H9 (cell line): ENCODE results near the gene XRRA1. TPM values are rescaled to one million over a fixed set of nuclear protein-coding genes. Genes with fewer than 3 reads are reported as not detected.
"Not testable (repeated sequence)": the region's sequence is repeated elsewhere in the genome, so short reads cannot be mapped to it uniquely, and the experiment has no call there.

Source experiments
- DNase-seq: peaks from one replicate; pipeline ENCODE4 v3.0.0-alpha.2; 2017
- H2AFZ ChIP-seq: one replicate; pipeline ENCODE4 v1.6.1; 2013; ENCODE audit warnings: mild to moderate bottlenecking, low read length, control low read depth, moderate library complexity
- H2AK5ac ChIP-seq: 2 replicates; pipeline ENCODE4 v1.6.1; 2013; ENCODE audit warnings: low read length, control low read depth, mixed read lengths; ENCODE audit not compliant: insufficient read length
- H2BK120ac ChIP-seq: one replicate; pipeline ENCODE4 v1.6.1; 2013; ENCODE audit warnings: low read depth, mild to moderate bottlenecking, low read length, control low read depth, inconsistent platforms; ENCODE audit not compliant: poor library complexity, severe bottlenecking
- H2BK12ac ChIP-seq: 2 replicates; pipeline ENCODE4 v1.6.1; 2013; ENCODE audit warnings: low read length, control low read depth, mixed read lengths, low read depth; ENCODE audit not compliant: insufficient read length
- H2BK15ac ChIP-seq: 2 replicates; pipeline ENCODE4 v1.6.1; 2013; ENCODE audit warnings: low read depth, low read length, control low read depth
- H2BK20ac ChIP-seq: one replicate; pipeline ENCODE4 v1.6.1; 2013; ENCODE audit warnings: low read depth, mild to moderate bottlenecking, low read length, control low read depth, inconsistent platforms; ENCODE audit not compliant: poor library complexity, severe bottlenecking
- H2BK5ac ChIP-seq: 2 replicates; pipeline ENCODE4 v1.6.1; 2013; ENCODE audit warnings: low read length, control low read depth, mixed read lengths; ENCODE audit not compliant: insufficient read length
- H3K14ac ChIP-seq: 2 replicates; pipeline ENCODE4 v1.6.1; 2013; ENCODE audit warnings: low read length, control low read depth; ENCODE audit not compliant: insufficient read depth
- H3K18ac ChIP-seq: 2 replicates; pipeline ENCODE4 v1.6.1; 2013; ENCODE audit warnings: low read depth, mild to moderate bottlenecking, mixed read lengths, low read length, control low read depth; ENCODE audit not compliant: insufficient read length
- H3K23ac ChIP-seq: 2 replicates; pipeline ENCODE4 v1.6.1; 2013; ENCODE audit warnings: low read length, control low read depth, mixed read lengths, low read depth; ENCODE audit not compliant: insufficient read length
- H3K23me2 ChIP-seq: 2 replicates; pipeline ENCODE4 v1.6.1; 2013; ENCODE audit warnings: low read depth, mild to moderate bottlenecking, mixed read lengths, low read length, control low read depth; ENCODE audit not compliant: insufficient read length, poor library complexity, severe bottlenecking
- H3K27ac ChIP-seq: 2 replicates; pipeline ENCODE4 v1.5.1; 2013; ENCODE audit warnings: low read length, control low read depth, mixed read lengths, low read depth; ENCODE audit not compliant: insufficient read length
- H3K27me3 ChIP-seq: 2 replicates; pipeline ENCODE4 v1.6.1; 2013; ENCODE audit warnings: low read length, control low read depth, inconsistent platforms; ENCODE audit not compliant: insufficient read depth
- H3K4ac ChIP-seq: 2 replicates; pipeline ENCODE4 v1.6.1; 2013; ENCODE audit warnings: low read depth, mild to moderate bottlenecking, control low read depth, inconsistent platforms, low read length, moderate library complexity
- H3K4me1 ChIP-seq: 2 replicates; pipeline ENCODE4 v1.6.1; 2013; ENCODE audit warnings: low read length, control low read depth, inconsistent platforms; ENCODE audit not compliant: insufficient read depth
- H3K4me2 ChIP-seq: 2 replicates; pipeline ENCODE4 v1.6.1; 2013; ENCODE audit warnings: low read length, control low read depth, mixed read lengths; ENCODE audit not compliant: insufficient read length, insufficient read depth
- H3K56ac ChIP-seq: 2 replicates; pipeline ENCODE4 v1.6.1; 2013; ENCODE audit warnings: low read depth, mild to moderate bottlenecking, mixed read lengths, low read length, control low read depth; ENCODE audit not compliant: insufficient read length
- H3K79me1 ChIP-seq: 2 replicates; pipeline ENCODE4 v1.6.1; 2013; ENCODE audit warnings: low read depth, mild to moderate bottlenecking, moderate library complexity, low read length, control low read depth, inconsistent platforms; ENCODE audit not compliant: insufficient read depth, poor library complexity, severe bottlenecking
- H3K79me2 ChIP-seq: 2 replicates; pipeline ENCODE4 v1.6.1; 2013; ENCODE audit warnings: low read length, control low read depth, inconsistent platforms; ENCODE audit not compliant: insufficient read depth
- H3K9ac ChIP-seq: 2 replicates; pipeline ENCODE4 v1.6.1; 2013; ENCODE audit warnings: low read length, control low read depth, mixed read lengths; ENCODE audit not compliant: insufficient read length; ENCODE audit errors: extremely low read depth
- H3K9me3 ChIP-seq: one replicate; pipeline ENCODE4 v1.6.1; 2013; ENCODE audit warnings: low read depth, low read length, inconsistent platforms; ENCODE audit not compliant: control insufficient read depth
- H3T11ph ChIP-seq: one replicate; pipeline ENCODE4 v1.6.1; 2013; ENCODE audit warnings: mild to moderate bottlenecking, low read length, control low read depth, inconsistent platforms
- H4K20me1 ChIP-seq: one replicate; pipeline ENCODE4 v1.6.1; 2013; ENCODE audit not compliant: control insufficient read depth, insufficient read length, insufficient read depth
- H4K5ac ChIP-seq: 2 replicates; pipeline ENCODE4 v1.6.1; 2013; ENCODE audit warnings: low read depth, mild to moderate bottlenecking, mixed read lengths, low read length, control low read depth; ENCODE audit not compliant: insufficient read length
- H4K8ac ChIP-seq: replicated peaks from 2 replicates; pipeline ENCODE4 v1.6.1; 2013; ENCODE audit warnings: low read length, control low read depth, mixed read lengths, low read depth; ENCODE audit not compliant: insufficient read length
- H4K91ac ChIP-seq: 2 replicates; pipeline ENCODE4 v1.6.1; 2013; ENCODE audit warnings: low read depth, mild to moderate bottlenecking, moderate library complexity, mixed read lengths, low read length, control low read depth; ENCODE audit not compliant: insufficient read length
- H3K27ac Mint-ChIP-seq, 3 experiments: 2 replicates in 2 of 3; 3 replicates in 1 of 3; pipeline ENCODE4 v1.8.0; 2020 to 2021; ENCODE audit warnings: mixed read lengths in 3 of 3, mild to moderate bottlenecking in 1 of 3, moderate library complexity in 1 of 3
- H3K27me3 Mint-ChIP-seq: 2 replicates; pipeline ENCODE4 v1.8.0; 2021; ENCODE audit warnings: low read depth, mild to moderate bottlenecking, moderate library complexity, mixed read lengths
- H3K36me3 Mint-ChIP-seq, 3 experiments: 2 replicates in 2 of 3; 3 replicates in 1 of 3; pipeline ENCODE4 v1.8.0; 2020 to 2021; ENCODE audit warnings: low read depth in 3 of 3, mixed read lengths in 3 of 3; ENCODE audit not compliant: insufficient read depth in 1 of 3
- H3K4me1 Mint-ChIP-seq, 2 experiments: 2 replicates each; pipeline ENCODE4 v1.8.0; 2020; ENCODE audit warnings: mixed read lengths in 2 of 2
- H3K4me3 Mint-ChIP-seq, 2 experiments: 2 replicates in 1 of 2; 3 replicates in 1 of 2; pipeline ENCODE4 v1.8.0; 2020 to 2021; ENCODE audit warnings: mild to moderate bottlenecking in 2 of 2, mixed read lengths in 2 of 2, moderate library complexity in 1 of 2
- H3K9me3 Mint-ChIP-seq, 2 experiments: 2 replicates in 1 of 2; 3 replicates in 1 of 2; pipeline ENCODE4 v1.8.0; 2020; ENCODE audit warnings: mild to moderate bottlenecking in 2 of 2, mixed read lengths in 2 of 2, moderate library complexity in 1 of 2
- CTCF ChIP-seq: fragments of 200-600 bp; sonication (generic); conservative IDR thresholded peaks from 3 replicates; pipeline ENCODE4 v1.8.0; 2021; ENCODE audit warnings: antibody characterized with exemption, mild to moderate bottlenecking
- WGBS: extraction: QIAGEN DNeasy Blood & Tissue Kit; methylation state at CpG from one replicate; pipeline ENCODE4 v1.1.7; 2013; ENCODE audit warnings: missing lambda C conversion rate, low lambda C conversion rate, mixed read lengths; ENCODE audit not compliant: insufficient read length; ENCODE audit errors: extremely low coverage; 5-methylcytosine and 5-hydroxymethylcytosine counted together
- total RNA-seq: library from RNA; stranded (reverse); gene quantifications from 2 replicates; pipeline ENCODE4 v1.2.1, GENCODE V29; 2021

The XRRA1 gene
- total RNA-seq, 1 experiment from 2014 or later: 4.5 TPM

GRCh38 chr11:74895340-74896116 is 53.4 kb downstream of the XRRA1 start:
- peaks cover 48 to 68% of the 10 kb centered on the region in 2 experiments for H3K9me3 Mint-ChIP-seq
- Histone ChIP-seq H2AFZ (no peak overlapping the region), H2BK12ac (no peak overlapping the region)

GRCh38 chr11:74893015-74893414 is 55.9 kb downstream of the XRRA1 start:
- peaks cover 53 to 72% of the 10 kb centered on the region in 2 experiments for H3K9me3 Mint-ChIP-seq
- not testable (repeated sequence) for H4K5ac ChIP-seq, H4K20me1 ChIP-seq, H3K27ac ChIP-seq, H3T11ph ChIP-seq, H3K27ac Mint-ChIP-seq, H3K18ac ChIP-seq, H2AFZ ChIP-seq, H2BK12ac ChIP-seq, H3K56ac ChIP-seq, H3K14ac ChIP-seq, H2BK5ac ChIP-seq, H3K79me2 ChIP-seq, H3K4me1 Mint-ChIP-seq, H3K23ac ChIP-seq, H3K9ac ChIP-seq, H3K79me1 ChIP-seq, H2BK20ac ChIP-seq, H3K4ac ChIP-seq, H2BK120ac ChIP-seq, H3K23me2 ChIP-seq, H3K4me1 ChIP-seq, H3K4me2 ChIP-seq, DNase-seq, H4K8ac ChIP-seq, H2AK5ac ChIP-seq, H3K27me3 Mint-ChIP-seq, H4K91ac ChIP-seq, H3K27me3 ChIP-seq, H3K4me3 Mint-ChIP-seq, H3K9me3 ChIP-seq, H2BK15ac ChIP-seq
- H3K36me3 Mint-ChIP-seq: peaks cover 40 to 64% (median 59%) of the 10 kb centered on the region in 3 experiments

More at GRCh38 chr11:74895340-74896116, 53.4 kb downstream of the XRRA1 start:
- Histone ChIP-seq H2AK5ac (no peak overlapping the region), H3K4me1 (no peaks in the 10 kb centered on the region), H3K23me2 (no peaks in the 10 kb centered on the region), H3K56ac (no peak overlapping the region), H4K5ac (no peak overlapping the region), H2BK15ac (no peak overlapping the region), H3K27ac (no peak overlapping the region), H3K14ac (no peak overlapping the region), H3K9ac (no peak overlapping the region), H3K4me2 (no peak overlapping the region), H3K18ac (no peak overlapping the region), H3K9me3 (no peaks in the 10 kb centered on the region), H3K79me1 (no peaks in the 10 kb centered on the region), H3K23ac (no peak overlapping the region), H3K79me2 (no peaks in the 10 kb centered on the region), H3K27me3 (no peaks in the 10 kb centered on the region), H2BK5ac (no peak overlapping the region), H3K4ac (no peak overlapping the region), H2BK120ac (no peak overlapping the region), H2BK20ac (no peak overlapping the region), H4K8ac (no peak overlapping the region), H3T11ph (no peak overlapping the region), H4K20me1 (no peaks in the 10 kb centered on the region), H4K91ac (no peak overlapping the region)
- peaks cover 35 to 58% (median 52%) of the 10 kb centered on the region in 3 experiments for H3K36me3 Mint-ChIP-seq
- H3K4me1 Mint-ChIP-seq: no peaks in the 10 kb centered on the region
- no peak overlapping the region for H3K27ac Mint-ChIP-seq
- TF ChIP-seq CTCF: no peak
- no CpG with 5 or more reads among the region's 3 CpGs for WGBS
- no peak overlapping the region for H3K4me3 Mint-ChIP-seq
- no peak for DNase-seq
- no peaks in the 10 kb centered on the region; the same call in none of the 2 replicates for H3K27me3 Mint-ChIP-seq
